ENCODE data around the gene COASY. TPM values are rescaled to one million over a fixed set of nuclear protein-coding genes. Genes with fewer than 3 reads are reported as not detected.

Gene COASY
- total and polyA plus RNA-seq, 7 experiments from 2014 or later: 45.3 to 76.9 (median 59.2) TPM

DNA sequence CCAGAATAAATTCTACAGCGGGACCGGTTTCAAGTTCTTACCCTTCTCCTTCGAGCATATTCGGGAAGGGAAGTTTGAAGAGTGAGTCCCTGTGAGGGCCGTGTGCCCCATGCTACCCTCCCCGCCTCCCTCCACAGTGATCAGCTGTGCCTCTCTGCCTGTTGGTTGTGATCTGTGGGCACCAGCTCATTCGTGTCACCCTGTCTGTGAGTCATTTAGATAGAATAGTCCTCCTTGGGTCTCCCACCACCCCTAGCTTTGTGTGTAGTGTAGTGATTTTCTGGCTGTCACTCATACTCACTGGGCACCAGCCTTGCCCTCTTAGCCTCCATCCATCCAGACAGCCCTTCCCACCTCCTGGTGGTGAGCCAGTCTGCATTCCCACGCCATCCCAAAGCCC lies 40.9 kb upstream of the COASY start:
- Mint-ChIP-seq H3K36me3 (peaks cover 0 to 16% (median 0%) of the 10 kb centered on the region in 5 donors), H3K9me3 (no peaks in the 10 kb centered on the region), H3K27me3 (peaks cover 0 to 4% (median 0%) of the 10 kb centered on the region in 5 donors), H3K27ac (no peak overlapping the region), H3K4me3 (no peak overlapping the region), H3K4me1 (peaks cover 5 to 14% (median 5%) of the 10 kb centered on the region in 7 donors)
- CTCF ChIA-PET: interaction anchor here (0.6 to 2.0 kb wide), 5 partner anchors 56 to 544 kb away, joined by 3 to 8 read pairs (median 3); no protein-coding TSS in a partner anchor
- DNase-seq (no peak), ATAC-seq (no peak)
- intact Hi-C loops (cut with micrococcal nuclease): no loop called here
- Histone ChIP-seq H3K4me1 (ENCODE audit: control insufficient read depth in 2 of 2, insufficient read depth in 2 of 2, low read length in 2 of 2) (no peaks in the 10 kb centered on the region), H3K36me3 (ENCODE audit: control insufficient read depth in 2 of 3, insufficient read depth in 3 of 3, low read length in 3 of 3) (peaks cover 0 to 19% (median 8%) of the 10 kb centered on the region in 3 experiments), H3K9me3 (ENCODE audit: control insufficient read depth in 2 of 3, low read length in 3 of 3) (no peaks in the 10 kb centered on the region), H3K27me3 (ENCODE audit: control insufficient read depth in 2 of 2, insufficient read depth in 2 of 2, low read length in 2 of 2) (no peaks in the 10 kb centered on the region), H3K27ac (ENCODE audit: low read depth, low read length) (no peak overlapping the region), H3K4me3 (ENCODE audit: low read length) (no peak overlapping the region)
- POLR2A ChIA-PET: interaction anchor here (0.5 to 1.1 kb wide), 2 partner anchors 9 to 200 kb away, joined by 3 to 7 read pairs; no protein-coding TSS in a partner anchor

DNA sequence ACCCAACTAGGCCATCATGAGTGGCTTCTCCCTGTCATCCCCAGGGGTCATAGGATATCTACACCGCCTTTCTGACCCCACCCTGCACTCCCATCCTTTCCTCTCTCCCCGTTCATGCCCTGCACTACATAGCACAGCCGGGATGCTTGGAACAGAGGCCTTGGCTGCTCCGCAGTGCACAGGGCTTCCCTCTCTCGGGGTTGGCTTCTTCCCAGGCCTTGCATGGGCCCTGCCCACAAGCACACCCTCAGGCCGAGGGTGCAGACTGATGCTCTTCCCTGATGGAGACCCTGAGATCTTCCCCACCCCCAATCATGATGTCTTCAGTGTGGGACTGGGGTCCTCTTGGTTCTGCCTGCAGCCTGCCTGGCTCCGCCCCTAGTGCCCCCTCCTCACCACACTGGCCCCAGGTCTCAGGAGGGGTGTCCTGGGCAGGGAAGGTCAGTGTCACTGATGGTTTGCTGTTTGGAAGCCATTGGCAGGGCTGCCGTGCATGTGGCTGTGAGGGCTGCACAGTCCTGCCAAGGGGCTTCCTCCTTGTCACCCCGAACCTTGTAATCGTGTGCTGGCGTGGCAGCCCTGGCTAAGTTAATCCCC lies 40.2 kb upstream of the COASY start:
- no peaks in the 10 kb centered on the region for H3K4me1 ChIP-seq (ENCODE audit: control insufficient read depth in 2 of 2, insufficient read depth in 2 of 2, low read length in 2 of 2)
- H3K36me3 ChIP-seq (ENCODE audit: control insufficient read depth in 2 of 3, insufficient read depth in 3 of 3, low read length in 3 of 3): peaks cover 0 to 19% (median 8%) of the 10 kb centered on the region in 3 experiments
- ChIA-PET CTCF (interaction anchor here (2.0 kb wide), 1 partner anchor 94 kb away, joined by 8 read pairs; no protein-coding TSS in a partner anchor), POLR2A (no interaction called here)
- Mint-ChIP-seq H3K27me3 (peaks cover 0 to 4% (median 0%) of the 10 kb centered on the region in 5 donors), H3K9me3 (no peaks in the 10 kb centered on the region), H3K4me1 (peaks cover 5 to 14% (median 5%) of the 10 kb centered on the region in 7 donors), H3K36me3 (peaks cover 0 to 16% (median 0%) of the 10 kb centered on the region in 5 donors), H3K4me3 (no peak overlapping the region), H3K27ac (no peak overlapping the region)
- H3K27me3 ChIP-seq (ENCODE audit: control insufficient read depth in 2 of 2, insufficient read depth in 2 of 2, low read length in 2 of 2): no peaks in the 10 kb centered on the region
- DNase-seq: no peak
- no peak for ATAC-seq
- H3K4me3 ChIP-seq (ENCODE audit: low read length): no peak overlapping the region
- no peak overlapping the region for H3K27ac ChIP-seq (ENCODE audit: low read depth, low read length)
- intact Hi-C loops (cut with micrococcal nuclease): no loop called here
- no peaks in the 10 kb centered on the region for H3K9me3 ChIP-seq (ENCODE audit: control insufficient read depth in 2 of 3, low read length in 3 of 3)

DNA sequence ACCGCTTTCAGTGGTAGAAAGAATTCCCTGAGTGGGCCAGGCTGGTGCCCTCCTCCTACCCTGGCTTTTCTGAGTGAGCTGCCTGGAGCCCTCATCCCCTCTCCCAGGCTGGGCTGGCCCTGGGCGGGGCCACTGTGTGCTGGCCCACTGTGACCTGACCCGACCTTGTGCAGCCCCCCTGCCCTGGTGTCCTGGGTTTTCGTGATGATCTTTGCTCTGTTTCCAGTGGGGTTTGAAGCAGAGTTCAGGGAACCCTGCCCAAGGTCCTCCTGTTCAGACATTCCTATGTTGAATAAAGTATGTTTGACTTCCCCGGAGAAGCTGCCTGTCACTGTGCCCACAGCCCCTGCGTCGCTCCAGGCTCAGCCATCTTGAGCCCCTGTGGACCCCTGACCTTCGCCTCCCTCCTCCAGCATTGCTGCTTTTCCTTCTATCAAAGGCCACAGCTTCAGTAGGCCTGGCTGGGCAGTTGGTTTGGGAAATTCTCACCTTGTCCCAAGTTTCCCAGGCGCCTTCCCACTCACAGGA lies 39.6 kb upstream of the COASY start:
- intact Hi-C loops (cut with micrococcal nuclease): no loop called here
- Histone ChIP-seq H3K9me3 (ENCODE audit: control insufficient read depth in 2 of 3, low read length in 3 of 3) (no peaks in the 10 kb centered on the region), H3K27me3 (ENCODE audit: control insufficient read depth in 2 of 2, insufficient read depth in 2 of 2, low read length in 2 of 2) (no peaks in the 10 kb centered on the region), H3K4me1 (ENCODE audit: control insufficient read depth in 2 of 2, insufficient read depth in 2 of 2, low read length in 2 of 2) (peaks cover 0 to 5% of the 10 kb centered on the region in 2 donors), H3K27ac (ENCODE audit: low read depth, low read length) (no peak overlapping the region), H3K4me3 (ENCODE audit: low read length) (no peak overlapping the region), H3K36me3 (ENCODE audit: control insufficient read depth in 2 of 3, insufficient read depth in 3 of 3, low read length in 3 of 3) (peaks cover 0 to 19% (median 8%) of the 10 kb centered on the region in 3 experiments)
- ATAC-seq: no peak
- H3K4me1 Mint-ChIP-seq: peaks cover 3 to 16% (median 8%) of the 10 kb centered on the region in 7 donors
- H3K9me3 Mint-ChIP-seq: no peaks in the 10 kb centered on the region
- no peak overlapping the region for H3K27ac Mint-ChIP-seq
- H3K36me3 Mint-ChIP-seq: peaks cover 0 to 16% (median 0%) of the 10 kb centered on the region in 5 donors
- no peak overlapping the region for H3K4me3 Mint-ChIP-seq
- peaks cover 0 to 6% (median 0%) of the 10 kb centered on the region in 5 donors for H3K27me3 Mint-ChIP-seq
- ChIA-PET POLR2A (no interaction called here), CTCF (no interaction called here)
- no peak for DNase-seq

DNA sequence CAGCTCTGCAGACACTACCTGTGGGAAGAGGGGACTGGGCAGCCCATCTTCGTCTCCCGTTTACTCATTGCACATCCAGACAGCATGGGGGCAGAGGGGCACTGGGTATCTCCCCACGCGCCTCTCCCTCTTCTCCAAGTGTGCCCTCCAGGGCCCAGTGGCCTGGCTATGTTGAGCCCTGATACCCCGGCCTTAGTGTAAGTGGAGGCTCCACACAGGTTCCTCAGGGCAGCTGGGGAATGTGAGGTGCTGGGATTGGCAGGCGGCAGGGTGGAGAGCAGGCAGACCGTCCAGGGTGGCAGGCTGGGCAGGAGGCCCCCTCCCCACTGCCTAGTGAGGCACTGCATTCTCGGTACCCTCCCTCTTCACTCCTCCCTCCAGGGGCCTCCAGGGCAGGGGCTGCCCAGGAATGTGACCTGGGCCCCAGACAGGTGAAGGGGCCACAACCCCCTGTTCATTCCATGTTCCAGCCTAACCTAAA lies 39.1 kb upstream of the COASY start:
- intact Hi-C loops (cut with micrococcal nuclease): no loop called here
- peak overlapping the region in 1 of 9 donors; percentile 46 for H3K27ac Mint-ChIP-seq
- peaks cover 0 to 16% (median 0%) of the 10 kb centered on the region in 5 donors for H3K36me3 Mint-ChIP-seq
- POLR2A ChIA-PET: no interaction called here
- Histone ChIP-seq H3K4me1 (ENCODE audit: control insufficient read depth in 2 of 2, insufficient read depth in 2 of 2, low read length in 2 of 2) (peaks cover 0 to 6% of the 10 kb centered on the region in 2 donors), H3K27me3 (ENCODE audit: control insufficient read depth in 2 of 2, insufficient read depth in 2 of 2, low read length in 2 of 2) (no peaks in the 10 kb centered on the region), H3K27ac (ENCODE audit: low read depth, low read length) (no peak overlapping the region), H3K36me3 (ENCODE audit: control insufficient read depth in 2 of 3, insufficient read depth in 3 of 3, low read length in 3 of 3) (peaks cover 0 to 19% (median 8%) of the 10 kb centered on the region in 3 experiments), H3K4me3 (ENCODE audit: low read length) (no peak overlapping the region), H3K9me3 (ENCODE audit: control insufficient read depth in 2 of 3, low read length in 3 of 3) (no peaks in the 10 kb centered on the region)
- ATAC-seq (no peak), DNase-seq (no peak)
- peaks cover 0 to 6% (median 0%) of the 10 kb centered on the region in 5 donors for H3K27me3 Mint-ChIP-seq
- H3K9me3 Mint-ChIP-seq: no peaks in the 10 kb centered on the region
- CTCF ChIA-PET: no interaction called here
- H3K4me1 Mint-ChIP-seq: peaks cover 4 to 12% (median 6%) of the 10 kb centered on the region in 7 donors
- no peak overlapping the region for H3K4me3 Mint-ChIP-seq

DNA sequence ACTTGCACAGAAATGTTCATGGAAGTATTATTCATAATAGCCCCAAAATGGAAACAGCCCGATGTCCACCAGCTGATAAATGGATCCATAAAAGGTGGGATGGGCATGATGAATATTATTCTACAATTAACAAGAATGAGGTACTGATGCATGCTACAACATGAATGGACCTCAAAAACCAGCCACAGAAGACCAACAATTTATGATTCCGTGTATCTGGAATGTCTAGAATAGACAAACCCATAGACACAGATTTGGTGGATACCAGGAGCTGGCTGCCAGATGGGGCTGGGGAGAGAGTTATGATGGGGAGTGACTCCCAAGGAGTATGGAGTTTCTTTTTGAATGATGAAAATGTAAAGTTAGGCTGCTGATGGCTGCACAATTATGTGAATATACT lies 36.7 kb upstream of the COASY start:
- Mint-ChIP-seq H3K4me1 (peaks cover 8 to 27% (median 16%) of the 10 kb centered on the region in 7 donors), H3K27me3 (peaks cover 0 to 6% (median 0%) of the 10 kb centered on the region in 5 donors), H3K9me3 (no peaks in the 10 kb centered on the region), H3K36me3 (peaks cover 0 to 16% (median 0%) of the 10 kb centered on the region in 5 donors), H3K27ac (no peak overlapping the region), H3K4me3 (no peak overlapping the region)
- CTCF ChIA-PET: interaction anchor here (0.6 kb wide), 1 partner anchor 119 kb away, joined by 3 read pairs; no protein-coding TSS in a partner anchor
- no peaks in the 10 kb centered on the region for H3K27me3 ChIP-seq (ENCODE audit: control insufficient read depth in 2 of 2, insufficient read depth in 2 of 2, low read length in 2 of 2)
- intact Hi-C loops (cut with micrococcal nuclease): loop anchor here in 1 of 2 donors (5.0 kb wide), 1 partner anchor 408 kb away; no protein-coding TSS in a partner anchor
- POLR2A ChIA-PET: no interaction called here
- no peak overlapping the region for H3K4me3 ChIP-seq (ENCODE audit: low read length)
- DNase-seq (no peak), ATAC-seq (no peak)
- H3K36me3 ChIP-seq (ENCODE audit: control insufficient read depth in 2 of 3, insufficient read depth in 3 of 3, low read length in 3 of 3): peaks cover 0 to 19% (median 8%) of the 10 kb centered on the region in 3 experiments
- H3K27ac ChIP-seq (ENCODE audit: low read depth, low read length): no peak overlapping the region
- no peaks in the 10 kb centered on the region for H3K9me3 ChIP-seq (ENCODE audit: control insufficient read depth in 2 of 3, low read length in 3 of 3)
- H3K4me1 ChIP-seq (ENCODE audit: control insufficient read depth in 2 of 2, insufficient read depth in 2 of 2, low read length in 2 of 2): peaks cover 16 to 22% of the 10 kb centered on the region in 2 donors

DNA sequence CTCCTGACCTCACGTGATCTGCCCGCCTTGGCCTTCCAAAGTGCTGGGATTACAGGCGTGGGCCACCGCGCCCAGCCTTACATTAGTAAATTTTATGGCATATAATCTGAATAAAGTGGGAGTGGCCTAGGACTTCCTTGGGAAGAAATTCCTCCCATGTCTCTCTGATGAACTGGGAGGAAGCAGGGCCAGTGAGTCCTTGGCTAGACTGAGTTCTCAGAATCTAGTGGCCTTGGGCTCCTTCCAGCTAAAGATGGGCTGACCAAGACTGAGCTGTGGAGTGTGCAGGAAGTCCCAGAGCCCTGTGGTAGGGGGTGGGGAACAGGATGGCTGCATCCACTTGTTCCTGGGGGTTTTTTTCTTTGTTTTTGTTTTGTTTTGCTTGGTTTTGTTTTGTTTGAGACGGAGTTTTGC lies 35.9 kb upstream of the COASY start:
- POLR2A ChIA-PET: no interaction called here
- no peak for DNase-seq
- Histone ChIP-seq H3K36me3 (ENCODE audit: control insufficient read depth in 2 of 3, insufficient read depth in 3 of 3, low read length in 3 of 3) (peaks cover 0 to 16% (median 8%) of the 10 kb centered on the region in 3 experiments), H3K27ac (ENCODE audit: low read depth, low read length) (no peak overlapping the region), H3K4me1 (ENCODE audit: control insufficient read depth in 2 of 2, insufficient read depth in 2 of 2, low read length in 2 of 2) (peaks cover 25 to 30% of the 10 kb centered on the region in 2 donors), H3K4me3 (ENCODE audit: low read length) (no peak overlapping the region), H3K9me3 (ENCODE audit: control insufficient read depth in 2 of 3, low read length in 3 of 3) (no peaks in the 10 kb centered on the region), H3K27me3 (ENCODE audit: control insufficient read depth in 2 of 2, insufficient read depth in 2 of 2, low read length in 2 of 2) (no peaks in the 10 kb centered on the region)
- Mint-ChIP-seq H3K27me3 (peaks cover 0 to 5% (median 0%) of the 10 kb centered on the region in 5 donors), H3K36me3 (peaks cover 0 to 13% (median 0%) of the 10 kb centered on the region in 5 donors), H3K27ac (no peak overlapping the region), H3K4me3 (no peak overlapping the region), H3K9me3 (no peaks in the 10 kb centered on the region), H3K4me1 (peaks cover 14 to 35% (median 24%) of the 10 kb centered on the region in 7 donors)
- CTCF ChIA-PET: no interaction called here
- no peak for ATAC-seq
- intact Hi-C loops (cut with micrococcal nuclease): loop anchor here (2.0 to 5.0 kb wide), 2 partner anchors 203 to 409 kb away; no protein-coding TSS in a partner anchor

All from naive thymus-derived CD4-positive, alpha-beta T cell (primary cell).